GM18867 (cell line): Measurements from ENCODE around the gene PIGU.
"Not testable (repeated sequence)": the region's sequence is repeated elsewhere in the genome, so short reads cannot be mapped to it uniquely, and the experiment has no call there.

ENCODE experiments used
- ATAC-seq: cut with Tn5 transposase; IDR thresholded peaks from one replicate; pipeline ENCODE4 v1.9.1; 2021; ENCODE audit warnings: mild to moderate bottlenecking, moderate library complexity; ENCODE audit not compliant: unreplicated experiment

The PIGU gene

GRCh38 chr20:34537651-34538050 is 139.2 kb downstream of the PIGU start:
- ATAC-seq: no peak

GRCh38 chr20:34536798-34537394 is 140.0 kb downstream of the PIGU start:
- ATAC-seq: no peak

GRCh38 chr20:34535857-34536256 is 141.0 kb downstream of the PIGU start:
- no peak for ATAC-seq

- ATAC-seq: no peak
Observed at GRCh38 chr20:34535301-34535840, 141.5 kb downstream of the PIGU start.

- ATAC-seq: no peak
Observed at GRCh38 chr20:34534391-34535165, 142.3 kb downstream of the PIGU start.

- ATAC-seq: no peak
Observed at GRCh38 chr20:34532756-34533155, 144.1 kb downstream of the PIGU start.

GRCh38 chr20:34532320-34532719 is 144.6 kb downstream of the PIGU start:
- no peak for ATAC-seq

- ATAC-seq: no peak
Observed at GRCh38 chr20:34531608-34532265, 145.2 kb downstream of the PIGU start.

GRCh38 chr20:34530342-34530741 is 146.6 kb downstream of the PIGU start:
- ATAC-seq: no peak

- ATAC-seq: no peak
Observed at GRCh38 chr20:34529742-34530141, 147.2 kb downstream of the PIGU start.

- no peak for ATAC-seq
Observed at GRCh38 chr20:34528921-34529297, 148.0 kb downstream of the PIGU start.

GRCh38 chr20:34527016-34527415 is 149.9 kb downstream of the PIGU start:
- ATAC-seq: no peak

GRCh38 chr20:34526466-34526865 is 150.4 kb downstream of the PIGU start:
- no peak for ATAC-seq

- no peak for ATAC-seq
Observed at GRCh38 chr20:34525709-34526416, 151.0 kb downstream of the PIGU start.

- ATAC-seq: no peak
Observed at GRCh38 chr20:34525342-34525708, 151.6 kb downstream of the PIGU start.

- ATAC-seq: no peak
Observed at GRCh38 chr20:34524426-34524825, 152.5 kb downstream of the PIGU start.

- no peak for ATAC-seq
Observed at GRCh38 chr20:34522969-34523871, 153.7 kb downstream of the PIGU start.

- not testable (repeated sequence) for ATAC-seq
Observed at GRCh38 chr20:34519841-34520240, 157.1 kb downstream of the PIGU start.

GRCh38 chr20:34518863-34519262 is 158.0 kb downstream of the PIGU start:
- not testable (repeated sequence) for ATAC-seq

- ATAC-seq: no peak
Observed at GRCh38 chr20:34517114-34517505, 159.8 kb downstream of the PIGU start.
